Vagina (tissue), 2 donors: ENCODE data around the gene ELOVL7. TPM values are rescaled to one million over a fixed set of nuclear protein-coding genes. Genes with fewer than 3 reads are reported as not detected.
A peak's percentile ranks its signal among the peaks of the same experiment; 100 is the strongest.

Experiments used
- DNase-seq, 2 donors: peaks; one replicate each; pipeline ENCODE4 v3.0.0-alpha.2; 2017; ENCODE audit errors: extremely low spot score in 2 of 2
- H3K27ac ChIP-seq: fragments of 200-600 bp; sonication (generic); one replicate; pipeline ENCODE4 v1.5.1; 2019
- H3K27me3 ChIP-seq: fragments of 200-600 bp; sonication (generic); one replicate; pipeline ENCODE4 v1.5.1; 2019
- H3K36me3 ChIP-seq, 2 donors: fragments of 200-600 bp; sonication (generic); one replicate each; pipeline ENCODE4 v1.5.1; 2017 to 2019
- H3K4me1 ChIP-seq: fragments of 200-600 bp; sonication (generic); one replicate; pipeline ENCODE4 v1.5.1; 2019
- H3K4me3 ChIP-seq, 2 donors: fragments of 200-600 bp; sonication (generic); 1 replicate in 1 of 2; 2 replicates in 1 of 2; pipeline ENCODE4 v1.5.1; 2016 to 2019
- H3K9me3 ChIP-seq: fragments of 200-600 bp; sonication (generic); one replicate; pipeline ENCODE4 v1.5.1; 2019
- POLR2A ChIP-seq, 2 donors: fragments of 450-650 bp; IDR thresholded peaks; one replicate each; pipeline ENCODE4 v1.6.1; 2017; ENCODE audit warnings: antibody characterized with exemption in 2 of 2, mild to moderate bottlenecking in 2 of 2, moderate library complexity in 2 of 2
- POLR2AphosphoS5 ChIP-seq, 2 donors: sonication (generic); formaldehyde crosslinking; IDR thresholded peaks; one replicate each; pipeline ENCODE4 v1.9.0; 2017; ENCODE audit warnings: antibody characterized with exemption in 2 of 2, mild to moderate bottlenecking in 2 of 2, low read depth in 1 of 2; ENCODE audit not compliant: insufficient read depth in 1 of 2
- intact Hi-C: fragments of 100-400 bp; cut with DNase I; formaldehyde crosslinking; loops from one replicate; pipeline ENCODE4 v1.15.1; 2023
- total RNA-seq: library from RNA; depleted of rRNA; stranded (reverse); fragments of >200 nt; gene quantifications from one replicate; pipeline ENCODE4 v1.2.3, GENCODE V29; 2016
- TF ChIP-seq, protein P1 (sequence below), 3 experiments: fragments of 450-650 bp in 2 of 3; fragments of 200-600 bp in 1 of 3; sonication (generic) in 1 of 3; IDR thresholded peaks; one replicate each; pipeline ENCODE4 v1.5.1; 2017 to 2019; ENCODE audit warnings: antibody characterized with exemption in 3 of 3, mild to moderate bottlenecking in 2 of 3, moderate library complexity in 2 of 3

Gene ELOVL7
- total RNA-seq, result 3.9 TPM

DNA sequence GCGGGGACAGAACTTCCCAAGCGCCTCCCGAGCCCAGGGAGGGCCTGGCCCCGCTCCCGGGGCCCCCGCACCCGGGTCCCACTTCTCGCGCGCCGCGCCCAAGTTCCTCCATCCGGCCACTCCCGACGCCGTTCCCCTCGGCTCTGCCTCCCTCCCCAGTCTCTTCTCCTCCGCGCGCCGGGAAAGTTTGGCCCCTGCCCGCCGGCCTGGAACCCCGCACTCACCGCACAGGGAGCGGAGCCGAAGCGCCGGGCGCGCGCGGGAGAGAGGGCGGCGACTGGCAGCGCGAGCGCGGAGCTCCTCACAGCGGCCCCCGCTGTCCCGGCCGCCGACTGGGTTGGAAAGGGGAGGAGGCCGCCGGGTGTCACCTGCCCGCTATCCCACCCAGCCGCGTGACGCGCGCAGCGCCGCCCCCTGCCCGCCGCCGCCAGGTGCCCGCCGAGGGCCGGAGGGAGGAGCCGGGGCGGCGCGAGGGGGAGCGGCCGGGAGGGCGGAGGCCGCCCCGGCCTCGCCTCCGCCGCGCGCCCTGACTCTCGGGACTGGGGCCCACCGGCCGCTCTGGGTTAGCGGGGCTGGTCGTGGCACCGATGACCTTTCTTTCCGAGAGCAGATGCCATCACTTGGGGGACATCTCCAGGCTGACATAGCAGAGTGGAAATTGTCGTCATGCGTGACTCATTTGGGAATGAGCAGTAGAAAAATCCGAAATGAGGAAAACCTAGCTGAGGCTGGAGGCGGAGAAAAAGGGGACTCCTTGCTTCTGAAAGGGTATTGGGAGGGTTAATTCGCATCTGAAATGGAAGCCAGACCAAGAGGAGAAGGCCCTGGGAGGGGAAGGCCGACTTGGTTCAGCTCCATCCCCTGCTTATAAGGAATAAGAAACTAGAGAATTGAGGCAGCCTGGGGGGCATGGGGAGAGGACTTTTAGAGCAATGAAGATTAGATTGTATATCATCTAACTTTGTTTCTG, at the start of gene ELOVL7:
TSS of gene ELOVL7 (minus strand) at position 334 of the 970 bp plus-strand sequence. CDS start 56,872 bp downstream, outside the sequence.
- peak within 1 kb of the TSS; percentile 57 to 63 for H3K4me3 ChIP-seq
- peak in 1 of 2 donors; percentile 41 for TF ChIP-seq POLR2A (IDR thresholded peaks at IDR 0.05)
- TF ChIP-seq, protein P1, sequence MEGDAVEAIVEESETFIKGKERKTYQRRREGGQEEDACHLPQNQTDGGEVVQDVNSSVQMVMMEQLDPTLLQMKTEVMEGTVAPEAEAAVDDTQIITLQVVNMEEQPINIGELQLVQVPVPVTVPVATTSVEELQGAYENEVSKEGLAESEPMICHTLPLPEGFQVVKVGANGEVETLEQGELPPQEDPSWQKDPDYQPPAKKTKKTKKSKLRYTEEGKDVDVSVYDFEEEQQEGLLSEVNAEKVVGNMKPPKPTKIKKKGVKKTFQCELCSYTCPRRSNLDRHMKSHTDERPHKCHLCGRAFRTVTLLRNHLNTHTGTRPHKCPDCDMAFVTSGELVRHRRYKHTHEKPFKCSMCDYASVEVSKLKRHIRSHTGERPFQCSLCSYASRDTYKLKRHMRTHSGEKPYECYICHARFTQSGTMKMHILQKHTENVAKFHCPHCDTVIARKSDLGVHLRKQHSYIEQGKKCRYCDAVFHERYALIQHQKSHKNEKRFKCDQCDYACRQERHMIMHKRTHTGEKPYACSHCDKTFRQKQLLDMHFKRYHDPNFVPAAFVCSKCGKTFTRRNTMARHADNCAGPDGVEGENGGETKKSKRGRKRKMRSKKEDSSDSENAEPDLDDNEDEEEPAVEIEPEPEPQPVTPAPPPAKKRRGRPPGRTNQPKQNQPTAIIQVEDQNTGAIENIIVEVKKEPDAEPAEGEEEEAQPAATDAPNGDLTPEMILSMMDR (IDR thresholded peaks at IDR 0.05), result no peak
- H3K9me3 ChIP-seq, result no peaks in the 10 kb centered on the region
- H3K36me3 ChIP-seq, result no peaks in the 10 kb centered on the region
- peak within 1 kb of the TSS; percentile 55 for H3K27ac ChIP-seq
- intact Hi-C loops, result no loop called here
- H3K4me1 ChIP-seq, result peaks cover 12% of the 10 kb centered on the region
- H3K27me3 ChIP-seq, result no peaks in the 10 kb centered on the region
- DNase-seq, result no peak

DNA sequence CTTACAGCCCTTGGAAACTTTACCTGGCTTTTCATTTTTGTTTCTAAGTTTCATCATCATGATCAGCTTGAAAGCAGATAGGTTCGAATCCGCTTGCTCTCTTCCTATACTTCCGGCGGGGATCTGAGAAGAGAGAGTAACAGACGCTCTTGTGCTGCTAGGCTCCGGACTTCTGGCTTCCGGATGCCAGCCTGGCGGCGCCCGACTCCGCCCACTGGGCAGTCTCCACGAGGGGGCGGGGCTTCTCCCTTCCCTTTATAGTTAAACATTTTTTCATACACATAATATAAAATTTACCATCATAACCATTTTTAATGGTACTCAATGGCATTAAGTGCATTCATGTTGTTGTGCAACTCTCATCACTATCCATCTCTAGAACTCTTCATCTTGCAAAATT, 49.5 kb upstream of the ELOVL7 start:
- Histone ChIP-seq H3K27ac (no peak overlapping the region), H3K4me1 (no peaks in the 10 kb centered on the region), H3K4me3 (no peak overlapping the region), H3K36me3 (peaks cover 0 to 17% of the 10 kb centered on the region in 2 donors), H3K27me3 (no peaks in the 10 kb centered on the region), H3K9me3 (no peaks in the 10 kb centered on the region)
- TF ChIP-seq, protein P1 (IDR thresholded peaks at IDR 0.05), result no peak
- no peak for TF ChIP-seq POLR2A (IDR thresholded peaks at IDR 0.05)
- no peak for TF ChIP-seq POLR2AphosphoS5 (IDR thresholded peaks at IDR 0.05; ENCODE audit: insufficient read depth in 1 of 2, low read depth in 1 of 2)
- intact Hi-C loops, result no loop called here
- no peak for DNase-seq

DNA sequence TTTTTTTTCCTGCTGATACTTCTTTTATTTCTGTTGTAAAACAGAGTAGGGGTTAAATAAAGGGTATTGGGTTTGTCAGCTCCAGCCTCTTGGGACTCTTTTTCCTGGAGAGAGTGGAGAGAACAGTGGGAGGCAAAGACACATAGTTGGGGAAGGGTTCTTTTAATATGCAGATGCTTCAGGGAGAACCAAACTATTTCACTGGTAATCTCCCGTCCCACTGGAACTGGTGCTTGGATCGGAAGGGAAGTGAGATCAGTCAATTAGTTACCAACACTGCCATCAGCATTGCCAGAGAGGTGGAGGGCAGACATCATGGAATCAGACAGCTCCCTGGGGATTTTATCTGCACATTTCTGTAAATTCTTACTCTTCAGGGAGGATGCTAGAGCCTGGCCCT, 47.6 kb upstream of the ELOVL7 start:
- intact Hi-C loops, result no loop called here
- Histone ChIP-seq H3K4me3 (no peak overlapping the region), H3K4me1 (no peaks in the 10 kb centered on the region), H3K36me3 (peaks cover 0 to 17% of the 10 kb centered on the region in 2 donors), H3K9me3 (no peaks in the 10 kb centered on the region), H3K27me3 (no peaks in the 10 kb centered on the region), H3K27ac (no peak overlapping the region)
- DNase-seq, result no peak
- TF ChIP-seq POLR2A (IDR thresholded peaks at IDR 0.05) (no peak), POLR2AphosphoS5 (IDR thresholded peaks at IDR 0.05; ENCODE audit: insufficient read depth in 1 of 2, low read depth in 1 of 2) (no peak)
- TF ChIP-seq, protein P1 (IDR thresholded peaks at IDR 0.05), result no peak

DNA sequence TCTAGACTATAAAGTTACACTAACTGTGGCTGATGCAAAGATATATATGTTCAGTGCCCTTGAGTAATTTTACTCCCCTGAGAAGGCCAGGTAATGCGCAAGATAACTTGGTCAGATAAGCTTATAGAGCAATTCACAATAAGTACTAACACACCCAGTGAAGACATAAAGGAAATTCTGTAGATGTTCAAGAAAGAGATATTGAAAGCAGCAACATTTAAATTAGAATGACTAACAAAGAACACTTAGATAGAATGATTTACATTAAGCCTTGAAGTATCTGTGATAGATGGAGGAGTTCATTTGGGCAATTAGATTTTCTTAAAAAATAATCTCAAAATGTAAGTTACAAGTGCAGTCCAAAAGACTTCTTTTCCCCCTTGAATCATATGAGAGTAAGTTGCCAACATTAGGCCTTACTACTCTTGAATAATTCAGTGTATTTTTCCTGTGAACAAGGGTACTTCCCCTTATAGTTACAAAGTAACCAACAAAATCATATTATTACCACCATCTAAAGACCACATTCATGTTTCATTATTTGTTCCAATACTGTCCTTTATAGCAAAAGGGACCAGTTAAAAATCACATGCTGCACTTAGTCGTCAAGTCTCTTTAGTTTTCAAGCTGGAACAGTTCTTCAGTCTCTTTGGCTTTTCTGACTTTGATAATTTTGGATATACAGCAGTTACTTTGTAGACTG, 44.4 kb upstream of the ELOVL7 start:
- no peak overlapping the region for H3K27ac ChIP-seq
- no peaks in the 10 kb centered on the region for H3K9me3 ChIP-seq
- no peak overlapping the region for H3K4me3 ChIP-seq
- H3K36me3 ChIP-seq, result peaks cover 0 to 7% of the 10 kb centered on the region in 2 donors
- intact Hi-C loops, result no loop called here
- no peaks in the 10 kb centered on the region for H3K4me1 ChIP-seq
- TF ChIP-seq POLR2AphosphoS5 (IDR thresholded peaks at IDR 0.05; ENCODE audit: insufficient read depth in 1 of 2, low read depth in 1 of 2) (no peak), POLR2A (IDR thresholded peaks at IDR 0.05) (no peak)
- TF ChIP-seq, protein P1 (IDR thresholded peaks at IDR 0.05), result no peak
- no peak for DNase-seq
- no peaks in the 10 kb centered on the region for H3K27me3 ChIP-seq
